GM23248 (cell line): ENCODE measurements around the gene GJA1.

Experiments used
- EZH2 ChIP-seq: fragments of 200-600 bp; sonication (generic); IDR thresholded peaks from 2 replicates; pipeline ENCODE4 v1.6.1; 2018; ENCODE audit warnings: antibody characterized with exemption, mild to moderate bottlenecking; ENCODE audit not compliant: insufficient read depth, poor library complexity, severe bottlenecking
- EZH2phosphoT487 ChIP-seq: fragments of 200-600 bp; sonication (generic); IDR thresholded peaks from 2 replicates; pipeline ENCODE4 v1.6.1; 2018; ENCODE audit warnings: antibody characterized with exemption, moderate library complexity, mild to moderate bottlenecking, low read depth; ENCODE audit not compliant: insufficient read depth

GRCh38 chr6:121441477-121441876 lies 6.0 kb downstream of the GJA1 start:
- TF ChIP-seq EZH2 (no peak), EZH2phosphoT487 (no peak)
